KOPT-K1 (cell line): Measurements from ENCODE around the gene PEPD.

Source experiments
- H3K27ac ChIP-seq: fragments of 200-600 bp; sonication (generic); 2 replicates; pipeline ENCODE4 v1.5.1; 2016; ENCODE audit warnings: antibody characterized with exemption, mild to moderate bottlenecking, low read depth, low read length; ENCODE audit not compliant: poor library complexity, severe bottlenecking
- H3K36me3 ChIP-seq: fragments of 200-600 bp; sonication (generic); 2 replicates; pipeline ENCODE4 v1.5.1; 2017; ENCODE audit warnings: antibody characterized with exemption, mild to moderate bottlenecking, low read length, moderate library complexity; ENCODE audit not compliant: insufficient read depth
- H3K9me3 ChIP-seq: fragments of 200-600 bp; sonication (generic); 2 replicates; pipeline ENCODE4 v1.5.1; 2017; ENCODE audit warnings: antibody characterized with exemption, low read length, mild to moderate bottlenecking; ENCODE audit not compliant: insufficient read depth, poor library complexity, severe bottlenecking

Gene PEPD

DNA sequence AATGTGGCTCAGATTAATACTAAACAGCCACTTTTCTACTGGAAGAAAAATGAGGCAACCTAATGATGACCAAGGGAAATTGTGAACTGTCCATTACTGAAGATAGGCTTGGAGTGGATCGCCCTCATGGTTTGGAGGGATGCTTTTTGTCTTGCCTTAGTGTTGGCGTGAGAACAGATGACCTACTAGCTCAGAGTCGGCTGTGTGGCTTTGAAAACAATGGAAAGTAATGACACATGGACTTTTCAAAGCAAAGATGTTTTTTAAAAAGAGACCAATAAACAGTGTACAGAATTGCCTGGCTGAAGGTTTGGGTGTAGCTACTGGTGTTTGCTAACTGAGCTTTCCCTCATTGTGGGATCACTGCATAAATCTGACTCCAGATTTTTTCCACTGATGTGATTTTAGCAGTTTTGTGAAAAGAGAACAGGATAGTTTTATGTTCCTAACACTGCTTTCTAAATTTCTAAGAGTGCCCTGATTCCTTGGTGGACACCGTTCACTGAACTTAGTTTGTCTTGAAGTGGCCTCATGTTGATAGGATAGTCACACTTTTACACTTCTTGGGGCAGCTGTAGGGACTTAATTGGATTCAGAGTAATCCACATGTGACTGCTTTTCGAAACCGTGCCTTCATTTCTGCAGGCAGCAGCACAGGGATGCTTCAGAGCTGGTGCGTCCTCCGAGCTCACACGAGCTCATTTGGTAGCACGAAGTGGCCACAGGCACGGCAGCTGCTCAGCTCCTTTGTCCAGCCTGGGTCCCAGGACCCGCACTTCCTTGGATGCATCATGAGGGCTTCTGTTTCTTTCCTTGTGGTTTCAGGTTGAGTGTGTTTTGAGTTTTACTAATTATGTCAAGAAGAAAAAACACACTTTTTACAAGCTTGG is 143.8 kb downstream of the PEPD start:
- H3K9me3 ChIP-seq = no peaks in the 10 kb centered on the region
- no peak overlapping the region for H3K27ac ChIP-seq
- H3K36me3 ChIP-seq = peaks cover 26% of the 10 kb centered on the region

DNA sequence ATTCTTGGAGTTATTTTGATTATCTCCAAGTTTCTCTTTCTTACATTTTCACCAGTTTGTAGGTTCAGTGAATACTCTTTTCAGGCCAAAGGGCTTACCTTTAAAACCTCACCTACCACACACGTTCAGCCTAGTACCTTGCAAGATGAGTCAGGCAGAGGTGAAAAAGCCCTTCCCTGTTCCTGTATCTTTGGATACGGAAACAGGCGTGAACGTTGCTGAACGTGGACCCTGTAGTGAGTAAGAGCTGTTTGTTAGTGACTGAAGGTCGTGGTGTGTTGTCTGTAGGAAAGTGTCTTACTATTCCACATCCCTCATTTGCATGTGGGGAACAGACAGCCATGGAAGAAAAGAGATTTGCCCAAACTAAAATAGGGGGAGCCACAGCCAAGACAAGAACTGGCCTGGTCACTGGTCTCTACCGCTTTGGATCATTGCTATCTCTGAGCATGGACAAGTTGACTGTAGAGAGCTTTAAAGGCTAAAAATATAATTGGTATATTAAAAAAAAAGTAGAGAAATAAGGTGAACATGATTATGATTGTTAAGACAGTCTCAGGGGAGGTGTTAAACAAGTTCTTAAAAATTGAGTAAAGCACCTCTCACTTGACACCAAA is 144.5 kb downstream of the PEPD start:
- H3K27ac ChIP-seq = no peak overlapping the region
- peaks cover 26% of the 10 kb centered on the region for H3K36me3 ChIP-seq
- no peaks in the 10 kb centered on the region for H3K9me3 ChIP-seq

DNA sequence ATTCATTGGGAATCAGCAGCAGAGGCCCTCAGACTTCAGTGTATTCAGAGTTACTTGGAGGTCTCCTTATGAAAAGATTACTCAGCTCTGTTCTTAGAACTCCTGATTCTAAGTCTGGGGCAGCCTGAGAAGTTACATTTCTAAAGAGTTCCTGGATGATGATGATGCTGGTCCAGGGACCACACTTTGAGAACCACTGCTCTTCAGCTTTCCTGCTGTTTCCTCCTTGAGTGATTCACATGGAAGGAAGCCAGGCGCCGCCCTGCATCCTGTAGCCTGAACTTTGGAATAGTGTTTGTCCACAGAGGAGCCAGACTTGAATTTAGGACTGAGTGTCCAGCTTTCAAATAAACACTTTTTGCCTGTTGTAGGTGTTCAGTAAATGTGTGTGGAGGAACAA is 145.2 kb downstream of the PEPD start:
- H3K27ac ChIP-seq = no peak overlapping the region
- H3K9me3 ChIP-seq = no peaks in the 10 kb centered on the region
- peaks cover 24% of the 10 kb centered on the region for H3K36me3 ChIP-seq

DNA sequence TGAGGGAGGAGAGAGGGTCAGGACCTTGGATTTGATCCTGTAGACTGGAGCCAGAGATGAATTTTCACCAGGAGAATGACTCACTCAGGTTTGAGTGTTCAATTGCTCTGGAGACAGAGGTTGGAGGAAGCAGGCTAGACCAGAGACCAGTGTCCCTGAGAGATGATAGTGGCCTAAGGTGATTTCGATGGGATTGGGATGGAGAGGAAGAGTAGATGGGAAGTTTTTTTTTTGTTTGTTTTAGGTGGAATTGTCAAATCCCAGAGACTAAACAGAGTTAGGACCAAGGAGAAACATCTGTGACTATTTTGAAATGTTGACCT is 145.8 kb downstream of the PEPD start:
- Histone ChIP-seq H3K27ac (no peak overlapping the region), H3K9me3 (no peaks in the 10 kb centered on the region), H3K36me3 (peaks cover 17% of the 10 kb centered on the region)

- Histone ChIP-seq H3K9me3 (no peaks in the 10 kb centered on the region), H3K36me3 (peaks cover 14% of the 10 kb centered on the region), H3K27ac (no peak overlapping the region)
Measured at GRCh38 chr19:33375156-33375836, 146.3 kb downstream of the PEPD start.

DNA sequence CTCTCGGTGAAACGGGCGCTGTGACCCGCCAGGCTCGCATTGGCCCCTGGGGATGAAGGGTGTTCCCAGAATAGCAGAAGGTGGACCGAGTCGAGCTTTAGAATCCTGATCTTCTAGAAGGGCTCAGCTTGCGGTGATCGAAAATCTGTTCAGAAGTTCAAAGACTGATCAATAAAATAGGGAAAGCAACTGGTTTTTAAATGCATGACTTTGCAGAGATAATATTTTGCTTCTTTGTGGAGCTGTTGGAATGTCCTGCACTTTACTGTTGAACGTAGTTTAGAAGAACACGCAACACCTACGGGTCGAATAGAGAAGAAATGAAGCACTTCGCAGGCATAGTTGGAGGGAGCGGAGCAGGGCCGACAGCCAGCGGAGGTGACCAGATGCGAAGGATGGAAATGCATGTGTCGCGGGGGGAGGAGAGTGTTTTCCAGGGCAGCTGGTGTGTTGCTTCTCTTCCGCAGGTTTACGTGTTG is 147.3 kb downstream of the PEPD start:
- Histone ChIP-seq H3K36me3 (peaks cover 3% of the 10 kb centered on the region), H3K9me3 (no peaks in the 10 kb centered on the region), H3K27ac (peak overlapping the region; percentile 81)

GRCh38 chr19:33373453-33374235 is 147.9 kb downstream of the PEPD start, which contains the start of gene CEBPG:
Gene CEBPG, plus strand, starts transcription at chr19:33373709. Its CDS starts 5,531 bp downstream, at chr19:33379240.
- Histone ChIP-seq H3K27ac (peak within 1 kb of the TSS; percentile 81), H3K36me3 (no peaks in the 10 kb centered on the region), H3K9me3 (no peaks in the 10 kb centered on the region)

DNA sequence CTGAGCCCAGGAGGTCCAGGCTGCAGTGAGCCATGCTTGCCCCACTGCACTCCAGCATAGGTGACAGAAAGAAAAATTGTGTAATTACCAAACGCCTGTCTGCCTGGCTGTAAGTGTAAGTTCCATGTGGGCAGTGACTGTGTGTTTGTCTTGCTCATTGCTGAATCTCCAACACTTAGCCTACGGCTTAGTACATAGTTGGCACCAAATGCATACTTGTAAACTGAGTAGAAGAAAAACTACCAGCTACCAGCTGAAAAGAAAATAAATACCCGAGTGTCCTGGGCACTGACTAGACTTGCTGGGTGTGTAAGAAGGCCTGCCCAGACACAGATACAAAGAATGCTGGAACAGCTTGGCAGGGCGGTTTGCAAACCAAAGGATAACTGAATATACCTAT is 150.8 kb downstream of the PEPD start:
- Histone ChIP-seq H3K36me3 (no peaks in the 10 kb centered on the region), H3K9me3 (no peaks in the 10 kb centered on the region), H3K27ac (no peak overlapping the region)

- Histone ChIP-seq H3K9me3 (no peaks in the 10 kb centered on the region), H3K27ac (no peak overlapping the region), H3K36me3 (no peaks in the 10 kb centered on the region)
Measured at GRCh38 chr19:33368074-33368864, 153.3 kb downstream of the PEPD start.

- no peaks in the 10 kb centered on the region for H3K36me3 ChIP-seq
- no peaks in the 10 kb centered on the region for H3K9me3 ChIP-seq
- no peak overlapping the region for H3K27ac ChIP-seq
Measured at GRCh38 chr19:33366897-33367296, 154.7 kb downstream of the PEPD start.

- no peaks in the 10 kb centered on the region for H3K9me3 ChIP-seq
Measured at GRCh38 chr19:33366127-33366526, 155.5 kb downstream of the PEPD start.

DNA sequence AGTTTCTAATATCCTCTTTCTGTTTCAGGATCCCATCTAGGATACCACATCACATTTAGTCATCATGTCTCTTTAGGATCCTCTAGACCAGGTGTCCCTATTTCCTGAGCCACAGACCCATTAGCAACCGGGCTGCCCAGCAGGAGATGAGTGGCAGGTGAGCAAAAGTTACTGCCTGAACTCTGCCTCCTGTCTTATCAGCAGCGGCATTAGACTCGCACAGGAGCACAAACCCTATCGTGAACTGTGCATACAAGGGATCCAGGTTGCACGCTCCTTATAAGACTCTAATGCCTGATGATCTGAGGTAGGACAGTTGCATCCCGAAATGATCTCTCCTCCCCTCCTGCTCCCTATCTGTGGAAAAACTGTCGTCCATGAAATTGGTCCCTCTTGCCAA is 155.9 kb downstream of the PEPD start:
- Histone ChIP-seq H3K36me3 (no peaks in the 10 kb centered on the region), H3K9me3 (no peaks in the 10 kb centered on the region), H3K27ac (no peak overlapping the region)

More at GRCh38 chr19:33366127-33366526, 155.5 kb downstream of the PEPD start:
- no peaks in the 10 kb centered on the region for H3K36me3 ChIP-seq
- H3K27ac ChIP-seq = no peak overlapping the region

DNA sequence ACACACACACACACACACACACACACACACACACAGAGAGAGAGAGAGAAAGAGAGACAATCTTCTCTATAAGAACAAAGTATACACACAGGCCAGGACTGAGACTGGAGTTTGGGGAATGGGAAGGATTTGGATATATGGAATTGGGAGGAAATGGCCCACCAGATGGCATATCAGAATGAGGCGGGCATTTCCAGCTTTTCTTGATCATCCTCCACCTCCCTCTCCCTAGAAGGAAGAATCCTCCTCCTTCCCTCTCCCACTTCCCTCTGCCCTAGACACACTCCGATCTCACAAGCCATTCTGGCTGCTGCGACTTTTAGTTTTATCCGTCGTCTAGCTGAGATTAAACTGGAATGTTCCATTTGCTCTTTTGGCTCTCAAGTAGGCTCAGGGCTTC is 158.1 kb downstream of the PEPD start:
- Histone ChIP-seq H3K9me3 (no peaks in the 10 kb centered on the region), H3K27ac (no peak overlapping the region), H3K36me3 (no peaks in the 10 kb centered on the region)
